ENCODE measurements around the gene HSPB7. TPM values are rescaled to one million over a fixed set of nuclear protein-coding genes. Genes with fewer than 3 reads are reported as not detected.
"Not testable (repeated sequence)": the region's sequence is repeated elsewhere in the genome, so short reads cannot be mapped to it uniquely, and the experiment has no call there.

Gene HSPB7
- total RNA-seq, 1 donor from 2014 or later: 191 TPM

- Histone ChIP-seq H3K27ac (no peak overlapping the region), H3K27me3 (no peaks in the 10 kb centered on the region), H3K9me3 (no peaks in the 10 kb centered on the region), H3K4me3 (no peak overlapping the region), H3K36me3 (no peaks in the 10 kb centered on the region), H3K4me1 (peaks cover 8 to 17% of the 10 kb centered on the region in 2 donors)
- intact Hi-C loops (cut with DNase I): loop anchor here (1.0 kb wide), 2 partner anchors 23 to 47 kb away; no protein-coding TSS in a partner anchor
- DNase-seq (ENCODE audit: low spot score in 2 of 2): peak in 1 of 2 donors; percentile 89
- peak; percentile 97 to 98 (median 98) for TF ChIP-seq CTCF (IDR thresholded peaks at IDR 0.05)
These were observed 8.8 kb downstream of the HSPB7 start for GRCh38 chr1:16009030-16009460.

- intact Hi-C loops (cut with DNase I): no loop called here
- Histone ChIP-seq H3K4me3 (no peak overlapping the region), H3K9me3 (no peaks in the 10 kb centered on the region), H3K36me3 (no peaks in the 10 kb centered on the region), H3K4me1 (peaks cover 4 to 6% of the 10 kb centered on the region in 2 donors), H3K27ac (no peak overlapping the region), H3K27me3 (no peaks in the 10 kb centered on the region)
- no peak for TF ChIP-seq CTCF (IDR thresholded peaks at IDR 0.05)
- DNase-seq (ENCODE audit: low spot score in 2 of 2): no peak
These were observed 10.0 kb downstream of the HSPB7 start for GRCh38 chr1:16007671-16008341.

GRCh38 chr1:16006552-16007485 is 11.0 kb downstream of the HSPB7 start:
- no peak for DNase-seq (ENCODE audit: low spot score in 2 of 2)
- no peak for TF ChIP-seq CTCF (IDR thresholded peaks at IDR 0.05)
- Histone ChIP-seq H3K9me3 (no peaks in the 10 kb centered on the region), H3K4me1 (no peaks in the 10 kb centered on the region), H3K36me3 (no peaks in the 10 kb centered on the region), H3K4me3 (no peak overlapping the region), H3K27ac (no peak overlapping the region), H3K27me3 (no peaks in the 10 kb centered on the region)
- intact Hi-C loops (cut with DNase I): no loop called here

GRCh38 chr1:16006010-16006409 is 11.8 kb downstream of the HSPB7 start:
- H3K4me3 ChIP-seq: no peak overlapping the region
- TF ChIP-seq CTCF (IDR thresholded peaks at IDR 0.05): no peak
- no peaks in the 10 kb centered on the region for H3K9me3 ChIP-seq
- DNase-seq (ENCODE audit: low spot score in 2 of 2): no peak
- H3K4me1 ChIP-seq: no peaks in the 10 kb centered on the region
- no peaks in the 10 kb centered on the region for H3K27me3 ChIP-seq
- intact Hi-C loops (cut with DNase I): no loop called here
- H3K27ac ChIP-seq: no peak overlapping the region
- no peaks in the 10 kb centered on the region for H3K36me3 ChIP-seq

DNA sequence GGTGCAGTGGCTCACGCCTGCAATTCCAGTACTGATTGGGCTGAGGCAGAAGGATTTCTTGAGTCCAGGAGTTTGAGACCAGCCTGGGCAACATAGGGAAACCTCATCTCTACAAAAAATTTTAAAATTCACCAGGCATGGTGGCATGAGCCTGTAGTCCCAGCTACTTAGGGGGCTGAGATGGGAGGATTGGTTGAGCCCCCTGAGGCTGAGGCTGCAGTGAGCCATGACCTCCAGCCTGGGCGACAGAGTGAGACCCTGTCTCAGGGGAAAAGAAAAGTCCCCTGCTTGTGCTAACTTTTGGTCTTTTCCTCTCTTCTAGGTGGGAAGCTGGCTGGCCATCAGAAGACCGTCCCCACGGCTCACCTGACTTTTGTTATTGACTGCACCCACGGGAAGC is 12.2 kb downstream of the HSPB7 start:
- Histone ChIP-seq H3K4me1 (no peaks in the 10 kb centered on the region), H3K27me3 (no peaks in the 10 kb centered on the region), H3K36me3 (no peaks in the 10 kb centered on the region), H3K4me3 (no peak overlapping the region), H3K9me3 (no peaks in the 10 kb centered on the region), H3K27ac (no peak overlapping the region)
- intact Hi-C loops (cut with DNase I): no loop called here
- no peak for TF ChIP-seq CTCF (IDR thresholded peaks at IDR 0.05)
- DNase-seq (ENCODE audit: low spot score in 2 of 2): no peak

GRCh38 chr1:16001274-16001673 is 16.6 kb downstream of the HSPB7 start:
- intact Hi-C loops (cut with DNase I); H3K27ac ChIP-seq; DNase-seq (ENCODE audit: low spot score in 2 of 2); H3K36me3 ChIP-seq; H3K4me3 ChIP-seq; H3K4me1 ChIP-seq; H3K27me3 ChIP-seq; H3K9me3 ChIP-seq: not testable (repeated sequence)
